GM21423 (cell line): ENCODE measurements around the gene HS3ST1.
A peak's percentile ranks its signal among the peaks of the same experiment; 100 is the strongest.
"Not testable (repeated sequence)": the region's sequence is repeated elsewhere in the genome, so short reads cannot be mapped to it uniquely, and the experiment has no call there.

Experiments used
- ATAC-seq: cut with Tn5 transposase; IDR thresholded peaks from one replicate; pipeline ENCODE4 v1.9.1; 2021; ENCODE audit warnings: mild to moderate bottlenecking, moderate library complexity; ENCODE audit not compliant: unreplicated experiment

Gene HS3ST1

GRCh38 chr4:11404431-11404830 is 24.3 kb downstream of the HS3ST1 start:
- no peak for ATAC-seq

- ATAC-seq, result peak; percentile 45
Observed at GRCh38 chr4:11402192-11402591, 26.5 kb downstream of the HS3ST1 start.

- ATAC-seq, result no peak
Observed at GRCh38 chr4:11399461-11399971, 29.2 kb downstream of the HS3ST1 start.

- ATAC-seq, result peak; percentile 64
Observed at GRCh38 chr4:11397819-11398610, 30.7 kb downstream of the HS3ST1 start.

- ATAC-seq, result no peak
Observed at GRCh38 chr4:11397146-11397545, 31.5 kb downstream of the HS3ST1 start.

- no peak for ATAC-seq
Observed at GRCh38 chr4:11393551-11393950, 35.1 kb downstream of the HS3ST1 start.

- ATAC-seq, result not testable (repeated sequence)
Observed at GRCh38 chr4:11384072-11384471, 44.6 kb downstream of the HS3ST1 start.

GRCh38 chr4:11376571-11376970 is 52.1 kb downstream of the HS3ST1 start:
- ATAC-seq, result no peak

GRCh38 chr4:11376146-11376545 is 52.5 kb downstream of the HS3ST1 start:
- ATAC-seq, result no peak

GRCh38 chr4:11368701-11369115 is 60.0 kb downstream of the HS3ST1 start:
- no peak for ATAC-seq

GRCh38 chr4:11367371-11367770 is 61.3 kb downstream of the HS3ST1 start:
- ATAC-seq, result no peak

GRCh38 chr4:11366859-11367258 is 61.8 kb downstream of the HS3ST1 start:
- ATAC-seq, result no peak

GRCh38 chr4:11365039-11365438 is 63.7 kb downstream of the HS3ST1 start:
- ATAC-seq, result no peak

- ATAC-seq, result no peak
Observed at GRCh38 chr4:11359591-11359990, 69.1 kb downstream of the HS3ST1 start.

- ATAC-seq, result no peak
Observed at GRCh38 chr4:11355226-11355625, 73.5 kb downstream of the HS3ST1 start.

GRCh38 chr4:11354531-11354930 is 74.2 kb downstream of the HS3ST1 start:
- ATAC-seq, result no peak

GRCh38 chr4:11348449-11349088 is 80.1 kb downstream of the HS3ST1 start:
- no peak for ATAC-seq

GRCh38 chr4:11344916-11345315 is 83.8 kb downstream of the HS3ST1 start:
- ATAC-seq, result no peak

GRCh38 chr4:11343536-11343935 is 85.2 kb downstream of the HS3ST1 start:
- ATAC-seq, result no peak
